Esophagus squamous epithelium (tissue), 4 donors: Measurements from ENCODE around the gene PTPRCAP.
A peak's percentile ranks its signal among the peaks of the same experiment; 100 is the strongest.

Experiments used
- CTCF ChIP-seq, 6 experiments: fragments of 450-650 bp in 4 of 6; fragments of 200-600 bp in 2 of 6; sonication (generic) in 2 of 6; IDR thresholded peaks; one replicate each; pipeline ENCODE4 v1.5.1; 2016 to 2019; ENCODE audit warnings: antibody characterized with exemption in 6 of 6, mild to moderate bottlenecking in 4 of 6, moderate library complexity in 4 of 6
- POLR2A ChIP-seq, 4 donors: fragments of 450-650 bp; IDR thresholded peaks; one replicate each; pipeline ENCODE4 v1.6.1; 2017; ENCODE audit warnings: antibody characterized with exemption in 4 of 4, mild to moderate bottlenecking in 4 of 4, moderate library complexity in 3 of 4

GRCh38 chr11:67420646-67421429 lies 16.6 kb downstream of the PTPRCAP start:
- TF ChIP-seq CTCF (IDR thresholded peaks at IDR 0.05) (peak in 1 of 6 experiments; percentile 18), POLR2A (IDR thresholded peaks at IDR 0.05) (peak in 2 of 4 donors; percentile 60 to 81)
